Duodenal mucosa (tissue), 2 donors: ENCODE data around the gene TTC39C.

Experiments
- H3K27ac ChIP-seq: one replicate; pipeline ENCODE4 v1.7.0; 2013; ENCODE audit warnings: low read depth, low read length
- H3K27me3 ChIP-seq, 2 donors: one replicate each; pipeline ENCODE4 v1.7.0; 2013; ENCODE audit warnings: low read length in 2 of 2, control low read depth in 1 of 2; ENCODE audit not compliant: insufficient read depth in 2 of 2, control insufficient read depth in 1 of 2
- H3K36me3 ChIP-seq, 2 donors: one replicate each; pipeline ENCODE4 v1.7.0; 2013; ENCODE audit warnings: low read length in 2 of 2, control low read depth in 1 of 2; ENCODE audit not compliant: insufficient read depth in 2 of 2, control insufficient read depth in 1 of 2
- H3K4me1 ChIP-seq, 2 donors: one replicate each; pipeline ENCODE4 v1.7.0; 2013; ENCODE audit warnings: low read length in 2 of 2, control low read depth in 1 of 2; ENCODE audit not compliant: insufficient read depth in 2 of 2, control insufficient read depth in 1 of 2
- H3K4me3 ChIP-seq, 2 donors: one replicate each; pipeline ENCODE4 v1.7.0; 2013; ENCODE audit warnings: low read length in 2 of 2, low read depth in 1 of 2
- H3K9ac ChIP-seq, 2 donors: one replicate each; pipeline ENCODE4 v1.7.0; 2013; ENCODE audit warnings: low read length in 2 of 2, low read depth in 1 of 2
- H3K9me3 ChIP-seq, 2 donors: one replicate each; pipeline ENCODE4 v1.7.0; 2013; ENCODE audit warnings: low read length in 2 of 2, control low read depth in 1 of 2; ENCODE audit not compliant: control insufficient read depth in 1 of 2

The TTC39C gene

GRCh38 chr18:24006712-24007313, 7.7 kb upstream of the TTC39C start:
- Histone ChIP-seq H3K36me3 (no peaks in the 10 kb centered on the region), H3K4me1 (peaks cover 5 to 10% of the 10 kb centered on the region in 2 donors), H3K27ac (no peak overlapping the region), H3K27me3 (no peaks in the 10 kb centered on the region), H3K4me3 (no peak overlapping the region), H3K9ac (no peak overlapping the region), H3K9me3 (no peaks in the 10 kb centered on the region)

GRCh38 chr18:24009246-24009645, 5.3 kb upstream of the TTC39C start:
- Histone ChIP-seq H3K36me3 (no peaks in the 10 kb centered on the region), H3K9me3 (no peaks in the 10 kb centered on the region), H3K27me3 (no peaks in the 10 kb centered on the region), H3K4me3 (no peak overlapping the region), H3K4me1 (peaks cover 0 to 7% of the 10 kb centered on the region in 2 donors), H3K27ac (no peak overlapping the region), H3K9ac (no peak overlapping the region)

GRCh38 chr18:24009651-24010333, 4.8 kb upstream of the TTC39C start:
- Histone ChIP-seq H3K9me3 (no peaks in the 10 kb centered on the region), H3K4me1 (peaks cover 0 to 4% of the 10 kb centered on the region in 2 donors), H3K27me3 (no peaks in the 10 kb centered on the region), H3K9ac (no peak overlapping the region), H3K27ac (no peak overlapping the region), H3K4me3 (no peak overlapping the region), H3K36me3 (no peaks in the 10 kb centered on the region)

- Histone ChIP-seq H3K27ac (no peak overlapping the region), H3K4me1 (peaks cover under 1 to 4% of the 10 kb centered on the region in 2 donors), H3K36me3 (no peaks in the 10 kb centered on the region), H3K9me3 (no peaks in the 10 kb centered on the region), H3K27me3 (no peaks in the 10 kb centered on the region), H3K4me3 (no peak overlapping the region), H3K9ac (no peak overlapping the region)
Observed at GRCh38 chr18:24010673-24011072, 3.9 kb upstream of the TTC39C start.

GRCh38 chr18:24011123-24011917, 3.2 kb upstream of the TTC39C start:
- Histone ChIP-seq H3K36me3 (no peaks in the 10 kb centered on the region), H3K27ac (no peak overlapping the region), H3K9ac (no peak overlapping the region), H3K4me1 (peaks cover 4 to 10% of the 10 kb centered on the region in 2 donors), H3K4me3 (no peak overlapping the region), H3K27me3 (no peaks in the 10 kb centered on the region), H3K9me3 (no peaks in the 10 kb centered on the region)

- Histone ChIP-seq H3K9ac (no peak overlapping the region), H3K36me3 (no peaks in the 10 kb centered on the region), H3K9me3 (no peaks in the 10 kb centered on the region), H3K4me1 (peaks cover 12 to 16% of the 10 kb centered on the region in 2 donors), H3K27ac (no peak overlapping the region), H3K27me3 (no peaks in the 10 kb centered on the region), H3K4me3 (no peak overlapping the region)
Observed at GRCh38 chr18:24013051-24013450, 1.5 kb upstream of the TTC39C start.

- no peaks in the 10 kb centered on the region for H3K9me3 ChIP-seq
- H3K27me3 ChIP-seq, result no peaks in the 10 kb centered on the region
- peak overlapping the region; percentile 37 for H3K27ac ChIP-seq
- no peaks in the 10 kb centered on the region for H3K36me3 ChIP-seq
- H3K9ac ChIP-seq, result peak overlapping the region; percentile 63
- H3K4me1 ChIP-seq, result peaks cover 21 to 30% of the 10 kb centered on the region in 2 donors
- peak overlapping the region; percentile 80 to 81 for H3K4me3 ChIP-seq
Observed at GRCh38 chr18:24014986-24015638, 558 bp downstream of the TTC39C start.

GRCh38 chr18:24015639-24016631, 1.4 kb downstream of the TTC39C start:
- no peaks in the 10 kb centered on the region for H3K9me3 ChIP-seq
- peaks cover 26 to 34% of the 10 kb centered on the region in 2 donors for H3K4me1 ChIP-seq
- peak overlapping the region; percentile 56 to 63 for H3K9ac ChIP-seq
- no peaks in the 10 kb centered on the region for H3K27me3 ChIP-seq
- H3K4me3 ChIP-seq, result peak overlapping the region; percentile 80 to 81
- no peaks in the 10 kb centered on the region for H3K36me3 ChIP-seq
- H3K27ac ChIP-seq, result no peak overlapping the region

- Histone ChIP-seq H3K4me3 (peak overlapping the region; percentile 80 to 81), H3K9me3 (no peaks in the 10 kb centered on the region), H3K4me1 (peaks cover 26 to 40% of the 10 kb centered on the region in 2 donors), H3K27me3 (no peaks in the 10 kb centered on the region), H3K27ac (no peak overlapping the region), H3K36me3 (no peaks in the 10 kb centered on the region), H3K9ac (no peak overlapping the region)
Observed at GRCh38 chr18:24016643-24017042, 2.1 kb downstream of the TTC39C start.
